Measurements from ENCODE around the gene KCNQ4.

- TF ChIP-seq CHD7 (IDR thresholded peaks at IDR 0.05; ENCODE audit: insufficient replicate concordance, low read length) (no peak), CTCF (IDR thresholded peaks at IDR 0.05; ENCODE audit: control extremely low read depth in 1 of 3, insufficient read depth in 1 of 3, low read depth in 1 of 3, low read length in 3 of 3) (no peak), EZH2 (IDR thresholded peaks at IDR 0.05; ENCODE audit: low read depth, low read length, severe bottlenecking) (no peak), CREB1 (IDR thresholded peaks at IDR 0.05) (no peak), POLR2A (IDR thresholded peaks at IDR 0.05; ENCODE audit: control extremely low read depth in 1 of 2, low read depth in 2 of 2, low read length in 2 of 2) (no peak), TAF1 (IDR thresholded peaks at IDR 0.05; ENCODE audit: low read depth, low read length) (no peak)
Observed at GRCh38 chr1:40758578-40759343, 24.8 kb upstream of the KCNQ4 start.
